HEK293 (cell line): ENCODE results near the gene ADGRL1.

Experiments
- CTCF ChIA-PET: fragments of 350-600 bp; formaldehyde crosslinking; extraction: SDS; loops from one replicate; lab custom pipeline; 2021; ENCODE audit warnings: antibody characterized with exemption; lab: Yijun Ruan, JAX
- POLR2A ChIA-PET: fragments of 300-600 bp; formaldehyde crosslinking; extraction: SDS; loops from one replicate; lab custom pipeline; 2020; ENCODE audit warnings: antibody characterized with exemption, inconsistent platforms; lab: Yijun Ruan, JAX
- H3K27ac ChIP-seq: fragments of 200-500 bp; sonication (Bioruptor generic); 2 replicates; pipeline ENCODE4 v1.5.1; 2014; ENCODE audit warnings: low read depth, low read length, control low read depth, inconsistent platforms; ENCODE audit errors: extremely low read depth
- H3K36me3 ChIP-seq, 2 experiments: fragments of 200-500 bp in 1 of 2; sonication (Bioruptor generic) in 1 of 2; 1 replicate in 1 of 2; 2 replicates in 1 of 2; pipeline ENCODE4 v1.5.1; 2014 to 2017; ENCODE audit warnings: inconsistent platforms in 2 of 2, low read length in 2 of 2; ENCODE audit not compliant: control insufficient read depth in 2 of 2, insufficient read depth in 1 of 2
- H3K4me1 ChIP-seq: fragments of 200-500 bp; sonication (Bioruptor generic); 2 replicates; pipeline ENCODE4 v1.5.1; 2014; ENCODE audit warnings: mild to moderate bottlenecking, low read length, inconsistent platforms; ENCODE audit not compliant: control insufficient read depth, insufficient read depth
- H3K4me3 ChIP-seq: 2 replicates; pipeline ENCODE4 v1.5.1; 2011; ENCODE audit warnings: low read depth, mild to moderate bottlenecking, control low read depth, low read length, moderate library complexity
- H3K9me3 ChIP-seq: fragments of 200-500 bp; sonication (Bioruptor generic); 2 replicates; pipeline ENCODE4 v1.5.1; 2014; ENCODE audit warnings: low read depth, low read length, inconsistent platforms; ENCODE audit not compliant: control insufficient read depth, insufficient read depth
- CTCF ChIP-seq: fragments of 450-650 bp; formaldehyde crosslinking; IDR thresholded peaks from 2 replicates; pipeline ENCODE4 v1.5.1; 2016; ENCODE audit warnings: missing biosample characterization, missing genetic modification characterization
- EGR2 ChIP-seq: fragments of 450-650 bp; formaldehyde crosslinking; IDR thresholded peaks from 2 replicates; pipeline ENCODE4 v1.5.1; 2016; ENCODE audit warnings: low read depth, missing biosample characterization, missing genetic modification characterization
- GLI4 ChIP-seq: fragments of 450-650 bp; formaldehyde crosslinking; IDR thresholded peaks from 2 replicates; pipeline ENCODE4 v1.5.1; 2016; ENCODE audit warnings: missing biosample characterization, missing genetic modification characterization
- HOXD13 ChIP-seq: sonication (generic); formaldehyde crosslinking; IDR thresholded peaks from 2 replicates; pipeline ENCODE4 v1.8.0; 2022; ENCODE audit warnings: missing genetic modification reagents, borderline replicate concordance
- KLF10 ChIP-seq: fragments of 450-650 bp; IDR thresholded peaks from 2 replicates; pipeline ENCODE4 v1.5.1; 2018; ENCODE audit warnings: missing biosample characterization, mild to moderate bottlenecking, missing genetic modification characterization
- MYNN ChIP-seq: fragments of 450-650 bp; formaldehyde crosslinking; IDR thresholded peaks from 2 replicates; pipeline ENCODE4 v1.5.1; 2016; ENCODE audit warnings: missing biosample characterization, missing genetic modification characterization, borderline replicate concordance
- TSHZ1 ChIP-seq: fragments of 450-650 bp; formaldehyde crosslinking; IDR thresholded peaks from 2 replicates; pipeline ENCODE4 v1.5.1; 2016; ENCODE audit warnings: missing biosample characterization, missing genetic modification characterization, borderline replicate concordance
- ZNF114 ChIP-seq: fragments of 450-650 bp; formaldehyde crosslinking; IDR thresholded peaks from 2 replicates; pipeline ENCODE4 v1.5.0; 2017; ENCODE audit warnings: missing biosample characterization, missing genetic modification characterization
- ZNF138 ChIP-seq: fragments of 450-650 bp; formaldehyde crosslinking; IDR thresholded peaks from 2 replicates; pipeline ENCODE4 v1.5.1; 2016; ENCODE audit warnings: missing biosample characterization, missing genetic modification characterization, borderline replicate concordance
- ZNF169 ChIP-seq: fragments of 450-650 bp; formaldehyde crosslinking; IDR thresholded peaks from 2 replicates; pipeline ENCODE4 v1.5.1; 2016; ENCODE audit warnings: missing biosample characterization, missing genetic modification characterization
- ZNF19 ChIP-seq: fragments of 450-650 bp; formaldehyde crosslinking; IDR thresholded peaks from 2 replicates; pipeline ENCODE4; 2016; ENCODE audit warnings: missing biosample characterization, missing genetic modification characterization, low read depth
- ZNF292 ChIP-seq: fragments of 450-650 bp; formaldehyde crosslinking; IDR thresholded peaks from 2 replicates; pipeline ENCODE4 v1.5.1; 2016; ENCODE audit warnings: low read depth, missing biosample characterization, missing genetic modification characterization, borderline replicate concordance
- ZNF324 ChIP-seq: fragments of 450-650 bp; formaldehyde crosslinking; IDR thresholded peaks from 2 replicates; pipeline ENCODE4 v1.5.1; 2016; ENCODE audit warnings: missing biosample characterization, missing genetic modification characterization
- ZNF404 ChIP-seq: fragments of 450-650 bp; formaldehyde crosslinking; IDR thresholded peaks from 2 replicates; pipeline ENCODE4 v1.5.1; 2017; ENCODE audit warnings: missing biosample characterization, missing genetic modification characterization
- ZNF558 ChIP-seq: fragments of 450-650 bp; formaldehyde crosslinking; IDR thresholded peaks from 2 replicates; pipeline ENCODE4 v1.5.1; 2016; ENCODE audit warnings: missing biosample characterization, missing genetic modification characterization
- ZNF792 ChIP-seq: fragments of 450-650 bp; formaldehyde crosslinking; IDR thresholded peaks from 2 replicates; pipeline ENCODE4 v1.5.1; 2016; ENCODE audit warnings: missing biosample characterization, missing genetic modification characterization

The ADGRL1 gene

GRCh38 chr19:14115756-14116155, 90.2 kb downstream of the ADGRL1 start:
- ChIA-PET CTCF (interaction anchor here (1.3 to 3.5 kb wide), 2 partner anchors 20 kb away, joined by 3 to 26 read pairs; partner anchors contain the start of gene ASF1B), POLR2A (interaction anchor here (5.7 kb wide), 1 partner anchor 20 kb away, joined by 45 read pairs; the partner anchor contains the start of gene ASF1B)
- H3K9me3 ChIP-seq: no peaks in the 10 kb centered on the region
- no peak overlapping the region for H3K27ac ChIP-seq
- peaks cover 0 to 12% of the 10 kb centered on the region in 2 experiments; a peak in 2 of 3 replicates for H3K36me3 ChIP-seq
- peaks cover 11% of the 10 kb centered on the region for H3K4me1 ChIP-seq
- no peak overlapping the region for H3K4me3 ChIP-seq
- no peak for TF ChIP-seq TSHZ1 (tag by site-specific recombination)
- TF ChIP-seq HOXD13 (CRISPR knock-in tag): no peak
- no peak for TF ChIP-seq ZNF138
- no peak for TF ChIP-seq KLF10 (tag by site-specific recombination)
- TF ChIP-seq ZNF169: no peak
- no peak for TF ChIP-seq MYNN (tag by site-specific recombination)
- no peak for TF ChIP-seq ZNF558 (tag by site-specific recombination)
- no peak for TF ChIP-seq GLI4 (tag by site-specific recombination)

- ChIA-PET CTCF (interaction anchor here (0.7 to 3.5 kb wide), 7 partner anchors 21 to 411 kb away, joined by 3 to 26 read pairs (median 4); partner anchors contain the start of gene ASF1B), POLR2A (interaction anchor here (5.7 kb wide), 1 partner anchor 21 kb away, joined by 45 read pairs; the partner anchor contains the start of gene ASF1B)
Measured at GRCh38 chr19:14114854-14115253, 91.1 kb downstream of the ADGRL1 start.

GRCh38 chr19:14114439-14114838, 91.5 kb downstream of the ADGRL1 start:
- Histone ChIP-seq H3K27ac (no peak overlapping the region), H3K4me3 (no peak overlapping the region), H3K4me1 (peaks cover 11% of the 10 kb centered on the region), H3K9me3 (no peaks in the 10 kb centered on the region), H3K36me3 (peaks cover 0 to 3% of the 10 kb centered on the region in 2 experiments; a peak in 2 of 3 replicates)
- TF ChIP-seq ZNF292 (no peak), ZNF324 (tag by site-specific recombination) (no peak), ZNF19 (tag by site-specific recombination) (no peak), ZNF792 (tag by site-specific recombination) (no peak), ZNF114 (tag by site-specific recombination) (no peak)
- ChIA-PET CTCF (interaction anchor here (0.6 to 3.5 kb wide), 10 partner anchors 21 to 411 kb away, joined by 3 to 26 read pairs (median 4); partner anchors contain the start of genes ASF1B and DCAF15), POLR2A (interaction anchor here (5.7 kb wide), 1 partner anchor 22 kb away, joined by 45 read pairs; the partner anchor contains the start of gene ASF1B)

More at GRCh38 chr19:14114854-14115253, 91.1 kb downstream of the ADGRL1 start:
- H3K36me3 ChIP-seq: peaks cover 0 to 7% of the 10 kb centered on the region in 2 experiments; a peak in 2 of 3 replicates
- H3K4me3 ChIP-seq: no peak overlapping the region
- H3K4me1 ChIP-seq: peaks cover 11% of the 10 kb centered on the region
- H3K27ac ChIP-seq: no peak overlapping the region
- no peak for TF ChIP-seq ZNF404 (tag by site-specific recombination)
- peak; percentile 33; the same call in 1 of the 2 replicates for TF ChIP-seq CTCF (tag by site-specific recombination)
- no peak for TF ChIP-seq EGR2 (tag by site-specific recombination)
- no peaks in the 10 kb centered on the region for H3K9me3 ChIP-seq
